Activated gamma-delta T cell treated with anti-CD3 and anti-CD28 coated beads, Interleukin-2, amount 50 U/mL, for 16 hours (primary cell): ENCODE results near the gene TTLL11.
"Not testable (repeated sequence)": the region's sequence is repeated elsewhere in the genome, so short reads cannot be mapped to it uniquely, and the experiment has no call there.

ENCODE experiments used
- DNase-seq: peaks from one replicate; pipeline ENCODE4 v3.0.0-alpha.2; 2020; ENCODE audit warnings: low read depth

The TTLL11 gene

GRCh38 chr9:121999556-121999955 lies 93.6 kb downstream of the TTLL11 start:
- no peak for DNase-seq

DNA sequence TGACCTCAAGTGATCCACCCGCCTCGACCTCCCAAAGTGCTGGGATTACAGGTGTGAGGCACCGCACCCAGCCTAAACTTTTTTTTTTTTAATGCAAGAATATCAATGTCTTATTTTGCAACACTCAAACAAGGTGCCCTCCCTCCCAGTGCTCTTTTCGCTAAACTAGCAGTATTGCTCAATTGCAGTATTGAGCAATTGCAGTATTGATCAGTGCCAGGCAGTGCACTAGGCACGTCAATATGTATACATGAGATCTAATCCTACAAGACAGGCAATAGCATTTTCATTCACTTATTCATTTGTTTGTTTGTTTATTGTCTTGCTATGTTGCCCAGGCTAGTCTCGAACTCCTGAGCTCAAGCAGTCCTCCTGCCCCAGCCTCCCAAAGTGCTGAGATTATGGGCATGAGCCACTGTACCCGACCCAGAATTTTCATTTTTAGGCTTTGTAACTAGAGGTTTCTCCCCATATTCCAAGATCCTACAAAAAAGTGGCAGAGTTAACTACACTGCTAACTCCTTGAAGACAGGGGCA lies 94.5 kb downstream of the TTLL11 start:
- no peak for DNase-seq

DNA sequence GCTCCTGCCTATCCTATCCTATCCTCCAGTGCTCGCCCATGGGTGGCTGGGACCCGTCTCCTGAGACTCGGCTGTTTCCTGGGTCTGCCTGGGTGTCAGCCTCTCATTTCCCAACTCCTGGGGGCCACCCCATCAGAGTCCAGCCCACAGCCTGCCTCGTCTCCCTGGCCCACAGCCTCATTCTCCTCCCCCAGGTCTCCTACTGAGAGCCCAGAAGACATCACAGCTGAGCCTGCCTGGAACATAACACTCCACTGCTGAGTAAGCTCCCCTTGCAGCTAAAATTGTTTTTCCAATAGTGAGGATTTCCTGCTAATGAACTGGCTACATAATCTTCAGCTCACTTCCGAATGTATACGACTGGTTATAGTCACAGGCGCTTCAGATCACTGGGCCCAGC lies 95.3 kb downstream of the TTLL11 start:
- DNase-seq, result no peak

DNA sequence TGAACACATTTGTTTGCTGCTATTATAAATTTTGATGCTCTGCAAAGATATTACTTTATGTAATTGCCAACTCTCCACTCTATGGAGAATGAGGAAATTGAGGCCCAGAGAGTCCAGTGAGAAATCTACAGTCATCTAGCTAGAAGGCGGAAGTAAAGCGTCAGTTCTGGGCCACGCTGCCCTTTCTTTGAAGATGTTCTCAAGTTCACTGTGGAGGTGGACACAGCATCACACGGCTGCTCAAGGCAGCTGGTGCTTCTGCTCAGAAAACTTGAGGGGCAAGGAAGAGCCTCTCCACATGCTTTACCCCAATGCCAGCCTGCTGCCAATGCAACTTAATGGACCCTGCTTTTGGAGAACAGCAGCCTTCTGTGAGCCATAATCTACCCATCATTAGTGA lies 96.3 kb downstream of the TTLL11 start:
- DNase-seq, result no peak

GRCh38 chr9:121995997-121996396 lies 97.1 kb downstream of the TTLL11 start:
- no peak for DNase-seq

GRCh38 chr9:121992571-121993212 lies 100.4 kb downstream of the TTLL11 start:
- peak; percentile 24 for DNase-seq

- DNase-seq, result no peak
These were observed 101.8 kb downstream of the TTLL11 start for GRCh38 chr9:121991307-121991661.

DNA sequence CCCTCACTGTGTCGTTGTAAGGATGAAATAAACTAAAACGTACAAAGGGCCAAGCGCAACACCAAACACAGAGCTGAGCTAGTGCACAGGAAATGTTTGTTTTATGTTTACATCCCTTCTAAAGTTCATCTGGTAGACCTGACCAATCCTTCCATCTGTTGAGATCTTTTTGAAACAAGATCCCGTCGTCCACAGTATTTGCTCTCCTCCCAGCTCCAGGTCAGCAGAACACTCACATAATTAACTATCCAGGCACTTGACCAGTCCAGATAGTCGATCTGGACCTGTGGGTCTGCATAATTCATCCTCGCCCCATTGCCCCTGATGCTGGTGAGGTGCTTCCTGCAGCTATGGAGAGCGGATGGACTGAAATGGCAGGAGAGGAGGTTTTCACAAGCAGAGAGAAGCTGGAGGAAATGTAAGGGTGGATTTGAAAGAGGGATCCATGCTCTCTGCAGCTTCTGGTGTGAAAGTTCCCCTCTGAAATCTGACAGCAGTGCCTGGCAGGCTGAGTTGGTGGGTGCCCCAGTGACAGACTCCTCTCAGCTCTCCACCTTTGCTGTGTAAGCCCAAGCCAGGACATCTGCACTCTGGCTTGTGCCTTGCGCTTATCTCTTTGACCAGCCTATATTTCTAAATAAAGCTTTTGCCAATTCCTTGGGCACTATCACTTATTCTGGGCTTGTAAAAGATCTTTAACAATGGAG lies 102.4 kb downstream of the TTLL11 start:
- DNase-seq, result no peak

- no peak for DNase-seq
These were observed 104.1 kb downstream of the TTLL11 start for GRCh38 chr9:121989010-121989409.

GRCh38 chr9:121987314-121987713 lies 105.8 kb downstream of the TTLL11 start:
- no peak for DNase-seq

GRCh38 chr9:121985792-121986494 lies 107.2 kb downstream of the TTLL11 start:
- no peak for DNase-seq

DNA sequence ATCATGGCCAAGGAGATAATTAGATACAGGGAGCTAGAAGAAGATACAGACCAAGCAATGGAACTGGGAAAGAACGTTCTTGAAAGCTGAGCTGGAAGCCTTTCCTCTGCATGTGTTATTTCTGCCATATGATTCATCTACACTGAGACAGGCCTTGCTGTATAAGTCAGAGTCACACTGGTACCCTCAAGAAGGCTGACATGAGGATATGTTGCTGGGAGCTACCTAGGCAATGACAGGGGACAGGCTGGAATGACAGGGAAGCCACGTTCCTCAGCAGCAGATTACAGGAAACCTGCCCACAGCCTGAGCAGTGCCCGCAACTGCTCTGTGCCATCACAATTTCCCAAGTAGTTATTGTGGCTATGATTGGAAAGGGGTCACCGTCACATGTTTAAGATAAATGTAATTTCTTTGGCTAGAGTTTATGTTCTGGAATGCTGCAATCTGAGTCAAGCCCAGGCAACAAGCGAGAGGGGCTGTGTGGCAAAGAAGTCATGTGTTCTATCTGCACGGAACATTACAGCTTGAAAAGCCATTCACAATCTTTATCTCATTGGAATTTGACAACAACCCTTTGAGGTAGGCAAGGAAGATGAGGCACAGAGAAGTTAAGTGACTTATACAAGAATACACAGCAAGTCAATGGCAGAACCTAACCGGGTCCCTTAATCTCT lies 108.2 kb downstream of the TTLL11 start:
- DNase-seq, result no peak

- no peak for DNase-seq
These were observed 109.4 kb downstream of the TTLL11 start for GRCh38 chr9:121983736-121984135.

DNA sequence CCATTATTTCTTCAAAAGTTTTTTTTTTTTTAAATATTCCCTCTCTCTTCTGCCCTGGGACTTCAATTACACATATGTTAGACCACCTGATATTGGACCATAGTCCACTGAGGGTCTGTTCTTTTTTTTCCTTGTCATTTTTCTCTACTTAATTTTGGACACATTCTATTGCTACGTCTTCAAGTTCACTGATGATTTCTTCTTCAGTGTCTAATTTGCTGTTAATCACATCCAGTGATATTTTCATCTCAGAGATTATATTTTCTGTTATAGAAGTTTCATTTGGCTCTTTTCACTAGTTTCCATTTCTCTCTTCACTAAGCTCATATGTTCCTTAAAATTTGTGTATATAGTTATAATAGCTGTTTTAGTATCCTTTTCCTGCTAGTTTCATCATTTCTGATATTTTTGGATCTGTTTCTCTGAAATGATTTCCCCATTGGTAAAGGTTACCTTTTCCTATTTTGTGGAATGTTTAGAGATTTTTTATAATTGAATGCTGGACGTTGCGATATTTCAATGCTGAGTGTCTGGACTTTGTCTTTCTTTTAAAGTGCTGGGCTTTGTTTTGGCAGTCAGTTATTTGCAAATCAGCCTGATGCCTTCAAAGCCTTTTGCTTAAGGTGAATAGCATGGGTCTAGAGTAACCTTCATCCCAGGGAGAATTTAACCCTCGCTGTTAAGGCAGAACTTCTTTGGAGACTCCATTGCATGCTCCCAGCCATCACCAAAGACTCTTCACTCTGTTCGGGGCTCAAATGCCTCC lies 111.8 kb downstream of the TTLL11 start:
- no peak for DNase-seq

GRCh38 chr9:121980665-121981064 lies 112.4 kb downstream of the TTLL11 start:
- not testable (repeated sequence) for DNase-seq

- DNase-seq, result no peak
These were observed 113.4 kb downstream of the TTLL11 start for GRCh38 chr9:121979736-121980135.

- no peak for DNase-seq
These were observed 116.4 kb downstream of the TTLL11 start for GRCh38 chr9:121976751-121977150.

DNA sequence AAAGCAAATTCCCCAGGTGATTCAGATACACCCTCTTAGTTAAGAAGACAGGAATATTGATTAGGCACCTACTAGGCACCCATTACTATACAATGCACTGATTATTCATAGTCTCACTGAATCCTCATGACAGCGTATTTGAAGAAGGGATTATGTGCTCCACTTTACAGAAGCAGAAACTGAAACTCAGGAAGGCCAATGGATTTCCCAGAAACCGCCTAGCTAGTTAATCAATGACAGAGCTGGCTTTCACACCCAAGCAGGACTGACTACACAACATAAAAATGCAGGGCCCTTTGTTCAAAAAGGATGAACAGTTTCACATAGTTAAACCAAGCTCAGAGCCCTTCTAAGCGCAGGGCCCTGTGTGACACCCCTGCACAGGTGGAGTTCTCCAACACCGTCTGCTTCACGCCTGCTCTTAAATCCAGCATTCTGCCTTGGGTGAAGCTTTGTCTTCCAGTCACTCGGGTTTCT lies 117.3 kb downstream of the TTLL11 start:
- no peak for DNase-seq

- DNase-seq, result no peak
These were observed 118.7 kb downstream of the TTLL11 start for GRCh38 chr9:121974421-121974820.

DNA sequence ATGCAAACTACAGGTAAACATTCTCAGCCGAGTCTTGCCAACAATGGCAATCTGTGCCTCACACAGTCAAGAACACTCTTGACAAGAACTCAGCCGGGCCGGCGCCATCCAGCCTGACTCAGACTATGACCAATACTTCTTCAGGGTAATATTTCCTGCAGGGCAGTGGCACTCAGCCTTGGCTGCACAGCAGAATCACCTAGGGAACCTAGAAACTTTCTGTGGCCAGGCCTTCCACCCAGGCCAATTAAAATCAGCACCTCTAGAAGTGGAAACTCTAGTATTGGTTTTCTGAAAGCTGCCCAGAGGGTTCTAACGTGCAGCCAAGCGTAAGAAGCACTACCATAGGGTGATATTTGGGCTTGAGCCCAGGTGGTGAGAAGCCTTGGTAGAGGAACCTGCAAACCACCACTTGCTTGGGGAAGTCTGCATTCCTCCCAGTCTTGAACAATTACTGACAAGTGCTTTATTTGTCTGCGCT lies 120.6 kb downstream of the TTLL11 start:
- no peak for DNase-seq

DNA sequence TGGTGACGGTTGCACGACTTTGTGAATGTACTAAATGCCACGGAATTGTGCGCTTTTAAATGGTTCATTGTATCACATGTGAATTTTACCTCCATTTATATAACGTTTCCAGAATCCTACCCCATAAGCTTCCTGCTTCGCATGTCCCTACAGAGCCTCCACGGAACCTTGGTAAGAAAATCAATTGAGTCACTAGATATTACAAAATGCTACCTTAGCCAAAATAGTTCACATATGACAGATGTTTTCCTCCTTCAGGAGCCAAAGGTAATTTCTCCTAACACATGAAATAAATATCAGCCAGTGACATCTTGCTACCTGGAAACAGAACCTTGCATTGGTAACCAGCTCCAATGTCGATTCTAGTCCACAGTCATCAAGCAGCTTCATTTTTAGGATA lies 125.1 kb downstream of the TTLL11 start:
- DNase-seq, result no peak
